ENCODE data around the gene NR4A3. TPM values are rescaled to one million over a fixed set of nuclear protein-coding genes. Genes with fewer than 3 reads are reported as not detected.

Gene NR4A3
- total RNA-seq, 1 experiment from 2014 or later = 0.24 TPM

DNA sequence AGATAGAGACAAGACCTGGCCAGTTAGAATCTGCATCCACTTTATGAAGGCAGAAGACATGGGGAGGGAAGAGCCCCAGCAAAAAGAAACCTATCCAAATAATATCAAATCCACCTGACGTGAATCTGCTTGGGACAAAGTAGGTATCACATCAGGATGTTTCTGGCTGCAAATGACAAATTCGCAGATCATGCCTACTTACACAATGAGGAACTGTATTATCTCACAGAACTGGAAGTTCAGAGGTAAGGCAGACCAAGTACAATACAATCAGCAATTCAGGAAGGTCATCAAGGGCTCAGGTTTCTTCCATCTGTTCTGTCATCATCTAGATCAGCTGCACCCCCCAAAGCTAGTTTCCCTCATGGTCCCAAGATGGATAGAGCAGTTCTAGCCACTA, 13.2 kb upstream of the NR4A3 start:
- no peaks in the 10 kb centered on the region for H4K20me1 ChIP-seq (ENCODE audit: control insufficient read depth, insufficient read depth, insufficient read length)
- H3K9me3 ChIP-seq (ENCODE audit: control insufficient read depth, low read depth, low read length) = no peaks in the 10 kb centered on the region
- no peaks in the 10 kb centered on the region for H3K79me2 ChIP-seq (ENCODE audit: insufficient read depth, low read length)
- no peak overlapping the region for H3K4me2 ChIP-seq (ENCODE audit: insufficient read depth, insufficient read length, low read length)
- H3K14ac ChIP-seq (ENCODE audit: insufficient read depth, low read length) = no peak overlapping the region
- no peak overlapping the region for H3K9ac ChIP-seq (ENCODE audit: extremely low read depth, insufficient read length, low read length)
- H2BK20ac ChIP-seq (ENCODE audit: low read depth, low read length, poor library complexity, severe bottlenecking) = no peak overlapping the region
- Mint-ChIP-seq H3K27ac (no peak overlapping the region), H3K4me1 (peaks cover 37 to 45% of the 10 kb centered on the region in 2 experiments), H3K27me3 (ENCODE audit: low read depth) (no peaks in the 10 kb centered on the region), H3K4me3 (no peak overlapping the region), H3K9me3 (no peaks in the 10 kb centered on the region), H3K36me3 (ENCODE audit: insufficient read depth in 1 of 3, low read depth in 3 of 3) (peaks cover 0 to 4% (median 0%) of the 10 kb centered on the region in 3 experiments; a peak in 1 of 7 replicates)
- no peak overlapping the region for H2BK5ac ChIP-seq (ENCODE audit: insufficient read length, low read length)
- no peaks in the 10 kb centered on the region for H3K79me1 ChIP-seq (ENCODE audit: insufficient read depth, low read depth, low read length, poor library complexity, severe bottlenecking)
- H4K8ac ChIP-seq (replicated peaks; ENCODE audit: insufficient read length, low read depth, low read length) = no peak overlapping the region
- H3K18ac ChIP-seq (ENCODE audit: insufficient read length, low read depth, low read length) = no peak overlapping the region
- no peak overlapping the region for H3K56ac ChIP-seq (ENCODE audit: insufficient read length, low read depth, low read length)
- H3K27me3 ChIP-seq (ENCODE audit: insufficient read depth, low read length) = no peaks in the 10 kb centered on the region
- no CpG with 5 or more reads among the region's 2 CpGs for WGBS (ENCODE audit: extremely low coverage, insufficient read length, low lambda C conversion rate)
- H2BK120ac ChIP-seq (ENCODE audit: low read depth, low read length, poor library complexity, severe bottlenecking) = no peak overlapping the region
- no peak overlapping the region for H4K5ac ChIP-seq (ENCODE audit: insufficient read length, low read depth, low read length)
- no peak for DNase-seq
- no peak overlapping the region for H3K27ac ChIP-seq (ENCODE audit: insufficient read length, low read depth, low read length)
- no peak overlapping the region for H3K23ac ChIP-seq (ENCODE audit: insufficient read length, low read depth, low read length)
- H2BK12ac ChIP-seq (ENCODE audit: insufficient read length, low read depth, low read length) = no peak overlapping the region
- no peak overlapping the region for H2AK5ac ChIP-seq (ENCODE audit: insufficient read length, low read length)
- no peak overlapping the region for H2AFZ ChIP-seq (ENCODE audit: low read length)
- H3K23me2 ChIP-seq (ENCODE audit: insufficient read length, low read depth, low read length, poor library complexity, severe bottlenecking) = no peaks in the 10 kb centered on the region
- no peak overlapping the region for H3K4ac ChIP-seq (ENCODE audit: low read depth, low read length)
- no peak overlapping the region for H4K91ac ChIP-seq (ENCODE audit: insufficient read length, low read depth, low read length)
- H3T11ph ChIP-seq (ENCODE audit: low read length) = no peak overlapping the region
- H2BK15ac ChIP-seq (ENCODE audit: low read depth, low read length) = no peak overlapping the region
- TF ChIP-seq, protein P1, sequence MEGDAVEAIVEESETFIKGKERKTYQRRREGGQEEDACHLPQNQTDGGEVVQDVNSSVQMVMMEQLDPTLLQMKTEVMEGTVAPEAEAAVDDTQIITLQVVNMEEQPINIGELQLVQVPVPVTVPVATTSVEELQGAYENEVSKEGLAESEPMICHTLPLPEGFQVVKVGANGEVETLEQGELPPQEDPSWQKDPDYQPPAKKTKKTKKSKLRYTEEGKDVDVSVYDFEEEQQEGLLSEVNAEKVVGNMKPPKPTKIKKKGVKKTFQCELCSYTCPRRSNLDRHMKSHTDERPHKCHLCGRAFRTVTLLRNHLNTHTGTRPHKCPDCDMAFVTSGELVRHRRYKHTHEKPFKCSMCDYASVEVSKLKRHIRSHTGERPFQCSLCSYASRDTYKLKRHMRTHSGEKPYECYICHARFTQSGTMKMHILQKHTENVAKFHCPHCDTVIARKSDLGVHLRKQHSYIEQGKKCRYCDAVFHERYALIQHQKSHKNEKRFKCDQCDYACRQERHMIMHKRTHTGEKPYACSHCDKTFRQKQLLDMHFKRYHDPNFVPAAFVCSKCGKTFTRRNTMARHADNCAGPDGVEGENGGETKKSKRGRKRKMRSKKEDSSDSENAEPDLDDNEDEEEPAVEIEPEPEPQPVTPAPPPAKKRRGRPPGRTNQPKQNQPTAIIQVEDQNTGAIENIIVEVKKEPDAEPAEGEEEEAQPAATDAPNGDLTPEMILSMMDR (conservative IDR thresholded peaks at IDR 0.05) = no peak
- peaks cover 8% of the 10 kb centered on the region; the same call in 1 of the 2 replicates for H3K4me1 ChIP-seq (ENCODE audit: insufficient read depth, low read length)

All from H9 (cell line).